ENCODE measurements around the gene DESI1. TPM values are rescaled to one million over a fixed set of nuclear protein-coding genes. Genes with fewer than 3 reads are reported as not detected.
A peak's percentile ranks its signal among the peaks of the same experiment; 100 is the strongest.

The DESI1 gene
- total and polyA plus RNA-seq, 2 of the 13 experiments (the other 11 are each of a cell fraction or from before 2014, with no cell fraction given): 21.6 to 29.2 TPM

DNA sequence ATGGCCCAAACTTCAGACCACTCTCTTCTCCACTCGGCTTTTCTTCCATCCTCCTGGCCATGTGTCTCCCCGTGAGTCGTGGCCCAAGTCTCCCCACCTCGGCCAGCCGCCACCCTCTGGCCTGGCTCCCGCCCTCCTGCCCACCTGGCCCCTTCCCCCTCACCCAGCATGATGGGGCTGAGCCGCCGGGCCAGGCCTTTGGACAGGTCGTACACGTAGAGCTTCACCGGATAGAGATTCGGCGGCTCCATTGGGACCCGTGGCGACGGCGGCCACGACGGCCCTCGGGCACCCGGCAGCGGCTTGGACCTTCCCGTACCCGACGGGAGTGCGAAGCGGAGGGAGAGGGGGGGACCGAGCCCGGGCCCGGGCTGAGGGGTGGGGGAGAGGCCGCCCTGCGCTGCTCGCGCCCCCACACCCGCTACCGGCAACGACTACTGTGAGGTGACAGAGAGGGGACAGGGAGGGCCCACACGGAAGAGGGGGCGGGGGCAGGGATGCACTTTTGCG, at the start of gene DESI1 (continued):
- TF ChIP-seq, protein P1, sequence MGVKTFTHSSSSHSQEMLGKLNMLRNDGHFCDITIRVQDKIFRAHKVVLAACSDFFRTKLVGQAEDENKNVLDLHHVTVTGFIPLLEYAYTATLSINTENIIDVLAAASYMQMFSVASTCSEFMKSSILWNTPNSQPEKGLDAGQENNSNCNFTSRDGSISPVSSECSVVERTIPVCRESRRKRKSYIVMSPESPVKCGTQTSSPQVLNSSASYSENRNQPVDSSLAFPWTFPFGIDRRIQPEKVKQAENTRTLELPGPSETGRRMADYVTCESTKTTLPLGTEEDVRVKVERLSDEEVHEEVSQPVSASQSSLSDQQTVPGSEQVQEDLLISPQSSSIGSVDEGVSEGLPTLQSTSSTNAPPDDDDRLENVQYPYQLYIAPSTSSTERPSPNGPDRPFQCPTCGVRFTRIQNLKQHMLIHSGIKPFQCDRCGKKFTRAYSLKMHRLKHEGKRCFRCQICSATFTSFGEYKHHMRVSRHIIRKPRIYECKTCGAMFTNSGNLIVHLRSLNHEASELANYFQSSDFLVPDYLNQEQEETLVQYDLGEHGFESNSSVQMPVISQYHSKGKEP (CRISPR knock-in tag; IDR thresholded peaks at IDR 0.05): no peak
- 0 out of 2 replicates have a peak, but pooled peaks have one; percentile 45 for TF ChIP-seq ZMYM2 (CRISPR knock-in tag; IDR thresholded peaks at IDR 0.05)
- no peak for TF ChIP-seq ZFY (CRISPR knock-in tag; IDR thresholded peaks at IDR 0.05)
- TF ChIP-seq ZNF703 (CRISPR knock-in tag; IDR thresholded peaks at IDR 0.05; ENCODE audit: borderline replicate concordance): 0 out of 2 replicates have a peak, but pooled peaks have one; percentile 57
- TF ChIP-seq, protein P2, sequence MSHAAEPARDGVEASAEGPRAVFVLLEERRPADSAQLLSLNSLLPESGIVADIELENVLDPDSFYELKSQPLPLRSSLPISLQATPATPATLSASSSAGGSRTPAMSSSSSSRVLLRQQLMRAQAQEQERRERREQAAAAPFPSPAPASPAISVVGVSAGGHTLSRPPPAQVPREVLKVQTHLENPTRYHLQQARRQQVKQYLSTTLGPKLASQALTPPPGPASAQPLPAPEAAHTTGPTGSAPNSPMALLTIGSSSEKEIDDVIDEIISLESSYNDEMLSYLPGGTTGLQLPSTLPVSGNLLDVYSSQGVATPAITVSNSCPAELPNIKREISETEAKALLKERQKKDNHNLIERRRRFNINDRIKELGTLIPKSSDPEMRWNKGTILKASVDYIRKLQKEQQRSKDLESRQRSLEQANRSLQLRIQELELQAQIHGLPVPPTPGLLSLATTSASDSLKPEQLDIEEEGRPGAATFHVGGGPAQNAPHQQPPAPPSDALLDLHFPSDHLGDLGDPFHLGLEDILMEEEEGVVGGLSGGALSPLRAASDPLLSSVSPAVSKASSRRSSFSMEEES (CRISPR knock-in tag; IDR thresholded peaks at IDR 0.05): no peak
- TF ChIP-seq IRF2 (CRISPR knock-in tag; IDR thresholded peaks at IDR 0.05): no peak
- no peak for TF ChIP-seq ZSCAN12 (CRISPR knock-in tag; IDR thresholded peaks at IDR 0.05)
- no peak for TF ChIP-seq ZNF432 (CRISPR knock-in tag; IDR thresholded peaks at IDR 0.05; ENCODE audit: borderline replicate concordance)
- no peak for TF ChIP-seq MLLT10 (CRISPR knock-in tag; IDR thresholded peaks at IDR 0.05)
- TF ChIP-seq, protein P3, sequence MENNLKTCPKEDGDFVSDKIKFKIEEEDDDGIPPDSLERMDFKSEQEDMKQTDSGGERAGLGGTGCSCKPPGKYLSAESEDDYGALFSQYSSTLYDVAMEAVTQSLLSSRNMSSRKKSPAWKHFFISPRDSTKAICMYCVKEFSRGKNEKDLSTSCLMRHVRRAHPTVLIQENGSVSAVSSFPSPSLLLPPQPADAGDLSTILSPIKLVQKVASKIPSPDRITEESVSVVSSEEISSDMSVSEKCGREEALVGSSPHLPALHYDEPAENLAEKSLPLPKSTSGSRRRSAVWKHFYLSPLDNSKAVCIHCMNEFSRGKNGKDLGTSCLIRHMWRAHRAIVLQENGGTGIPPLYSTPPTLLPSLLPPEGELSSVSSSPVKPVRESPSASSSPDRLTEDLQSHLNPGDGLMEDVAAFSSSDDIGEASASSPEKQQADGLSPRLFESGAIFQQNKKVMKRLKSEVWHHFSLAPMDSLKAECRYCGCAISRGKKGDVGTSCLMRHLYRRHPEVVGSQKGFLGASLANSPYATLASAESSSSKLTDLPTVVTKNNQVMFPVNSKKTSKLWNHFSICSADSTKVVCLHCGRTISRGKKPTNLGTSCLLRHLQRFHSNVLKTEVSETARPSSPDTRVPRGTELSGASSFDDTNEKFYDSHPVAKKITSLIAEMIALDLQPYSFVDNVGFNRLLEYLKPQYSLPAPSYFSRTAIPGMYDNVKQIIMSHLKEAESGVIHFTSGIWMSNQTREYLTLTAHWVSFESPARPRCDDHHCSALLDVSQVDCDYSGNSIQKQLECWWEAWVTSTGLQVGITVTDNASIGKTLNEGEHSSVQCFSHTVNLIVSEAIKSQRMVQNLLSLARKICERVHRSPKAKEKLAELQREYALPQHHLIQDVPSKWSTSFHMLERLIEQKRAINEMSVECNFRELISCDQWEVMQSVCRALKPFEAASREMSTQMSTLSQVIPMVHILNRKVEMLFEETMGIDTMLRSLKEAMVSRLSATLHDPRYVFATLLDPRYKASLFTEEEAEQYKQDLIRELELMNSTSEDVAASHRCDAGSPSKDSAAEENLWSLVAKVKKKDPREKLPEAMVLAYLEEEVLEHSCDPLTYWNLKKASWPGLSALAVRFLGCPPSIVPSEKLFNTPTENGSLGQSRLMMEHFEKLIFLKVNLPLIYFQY (CRISPR knock-in tag; IDR thresholded peaks at IDR 0.05; ENCODE audit: borderline replicate concordance): no peak
- TF ChIP-seq XBP1 (CRISPR knock-in tag; IDR thresholded peaks at IDR 0.05): no peak
- TF ChIP-seq CBX1 (IDR thresholded peaks at IDR 0.05; ENCODE audit: low read depth): no peak
- TF ChIP-seq, protein P4, sequence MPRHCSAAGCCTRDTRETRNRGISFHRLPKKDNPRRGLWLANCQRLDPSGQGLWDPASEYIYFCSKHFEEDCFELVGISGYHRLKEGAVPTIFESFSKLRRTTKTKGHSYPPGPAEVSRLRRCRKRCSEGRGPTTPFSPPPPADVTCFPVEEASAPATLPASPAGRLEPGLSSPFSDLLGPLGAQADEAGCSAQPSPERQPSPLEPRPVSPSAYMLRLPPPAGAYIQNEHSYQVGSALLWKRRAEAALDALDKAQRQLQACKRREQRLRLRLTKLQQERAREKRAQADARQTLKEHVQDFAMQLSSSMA (CRISPR knock-in tag; IDR thresholded peaks at IDR 0.05): no peak
- TF ChIP-seq CBX5 (CRISPR knock-in tag; IDR thresholded peaks at IDR 0.05; ENCODE audit: borderline replicate concordance): no peak; the same call in 1 of the 2 replicates
- no peak for TF ChIP-seq TBX2 (CRISPR knock-in tag; IDR thresholded peaks at IDR 0.05; ENCODE audit: borderline replicate concordance)
- no peak for TF ChIP-seq ZFP36L2 (CRISPR knock-in tag; IDR thresholded peaks at IDR 0.05)
- TF ChIP-seq ZNF12 (CRISPR knock-in tag; IDR thresholded peaks at IDR 0.05): no peak
- TF ChIP-seq KLF13 (CRISPR knock-in tag; IDR thresholded peaks at IDR 0.05): peak; percentile 28; the same call in 1 of the 2 replicates

Data from HepG2 (cell line).